ENCODE results near the gene TGFA. TPM values are rescaled to one million over a fixed set of nuclear protein-coding genes. Genes with fewer than 3 reads are reported as not detected.
A peak's percentile ranks its signal among the peaks of the same experiment; 100 is the strongest.

Gene TGFA
- total RNA-seq, 1 experiment from 2014 or later, result 50.1 TPM

- Histone ChIP-seq H3K9ac (ENCODE audit: low read length) (peak overlapping the region; percentile 61), H3K27me3 (ENCODE audit: insufficient read depth, low read length) (no peaks in the 10 kb centered on the region), H4K20me1 (ENCODE audit: insufficient read depth) (no peaks in the 10 kb centered on the region), H3K9me2 (ENCODE audit: insufficient read depth) (no peaks in the 10 kb centered on the region), H3K4me3 (replicated peaks in 1 of 2; ENCODE audit: low read depth in 1 of 2, low read length in 2 of 2) (peak overlapping the region; percentile 2 to 47; a peak in 3 of 4 replicates), H3K36me3 (ENCODE audit: control insufficient read depth in 1 of 2, insufficient read depth in 2 of 2, low read length in 2 of 2) (no peaks in the 10 kb centered on the region), H3K27ac (ENCODE audit: low read depth, low read length) (peak overlapping the region; percentile 81), H3K4me1 (ENCODE audit: control insufficient read depth in 1 of 2, insufficient read depth in 2 of 2, low read length in 2 of 2) (peaks cover 53 to 91% of the 10 kb centered on the region in 2 experiments), H3K79me2 (ENCODE audit: insufficient read depth, low read length) (peaks cover 83% of the 10 kb centered on the region), H3K4me2 (ENCODE audit: low read length) (peak overlapping the region; percentile 85), H2AFZ (ENCODE audit: low read depth, low read length, poor library complexity, severe bottlenecking) (no peak overlapping the region), H3K9me3 (ENCODE audit: control insufficient read depth in 1 of 2, insufficient read depth in 1 of 2, low read depth in 1 of 2, low read length in 2 of 2) (no peaks in the 10 kb centered on the region)
- ATAC-seq (peak; percentile 49), DNase-seq (ENCODE audit: low read depth, low spot score) (peak; percentile 22)
- ChIA-PET CTCF (interaction anchor here (0.9 kb wide), 1 partner anchor 27 kb away, joined by 4 read pairs; no protein-coding TSS in a partner anchor), RAD21 (ENCODE audit: low non-redundant PET in 1 of 2, low total read pairs in 2 of 2, uncharacterized antibody in 2 of 2, unreplicated experiment in 2 of 2) (no interaction called here), POLR2A (interaction anchor here (1.1 kb wide), 1 partner anchor 28 kb away, joined by 3 read pairs; no protein-coding TSS in a partner anchor)
- BruUV-seq (replicated peaks), result no TSS peak
- intact Hi-C loops (cut with micrococcal nuclease), result no loop called here
- TF ChIP-seq SP1 (IDR thresholded peaks at IDR 0.05; ENCODE audit: low read depth) (peak; percentile 59), ATF3 (IDR thresholded peaks at IDR 0.05) (no peak)
Measured at GRCh38 chr2:70525032-70525431, 28.6 kb downstream of the TGFA start.

GRCh38 chr2:70523996-70524965, 29.3 kb downstream of the TGFA start:
- H3K4me2 ChIP-seq (ENCODE audit: low read length), result peak overlapping the region; percentile 85
- BruUV-seq (replicated peaks), result no TSS peak
- intact Hi-C loops (cut with micrococcal nuclease), result no loop called here
- H4K20me1 ChIP-seq (ENCODE audit: insufficient read depth), result no peaks in the 10 kb centered on the region
- peaks cover 83% of the 10 kb centered on the region for H3K79me2 ChIP-seq (ENCODE audit: insufficient read depth, low read length)
- no peaks in the 10 kb centered on the region for H3K27me3 ChIP-seq (ENCODE audit: insufficient read depth, low read length)
- H3K9me2 ChIP-seq (ENCODE audit: insufficient read depth), result no peaks in the 10 kb centered on the region
- ChIA-PET POLR2A (interaction anchor here (1.1 kb wide), 1 partner anchor 27 kb away, joined by 3 read pairs; no protein-coding TSS in a partner anchor), CTCF (interaction anchor here (0.9 kb wide), 1 partner anchor 26 kb away, joined by 4 read pairs; no protein-coding TSS in a partner anchor), RAD21 (ENCODE audit: low non-redundant PET in 1 of 2, low total read pairs in 2 of 2, uncharacterized antibody in 2 of 2, unreplicated experiment in 2 of 2) (no interaction called here)
- no peak overlapping the region for H2AFZ ChIP-seq (ENCODE audit: low read depth, low read length, poor library complexity, severe bottlenecking)
- peak overlapping the region; percentile 81 for H3K27ac ChIP-seq (ENCODE audit: low read depth, low read length)
- peak; percentile 86 for DNase-seq (ENCODE audit: low read depth, low spot score)
- H3K9ac ChIP-seq (ENCODE audit: low read length), result peak overlapping the region; percentile 61
- peak; percentile 90 for ATAC-seq
- peaks cover 53 to 91% of the 10 kb centered on the region in 2 experiments for H3K4me1 ChIP-seq (ENCODE audit: control insufficient read depth in 1 of 2, insufficient read depth in 2 of 2, low read length in 2 of 2)
- no peaks in the 10 kb centered on the region for H3K36me3 ChIP-seq (ENCODE audit: control insufficient read depth in 1 of 2, insufficient read depth in 2 of 2, low read length in 2 of 2)
- no peaks in the 10 kb centered on the region for H3K9me3 ChIP-seq (ENCODE audit: control insufficient read depth in 1 of 2, insufficient read depth in 1 of 2, low read depth in 1 of 2, low read length in 2 of 2)
- peak overlapping the region; percentile 2 to 47; a peak in 3 of 4 replicates for H3K4me3 ChIP-seq (replicated peaks in 1 of 2; ENCODE audit: low read depth in 1 of 2, low read length in 2 of 2)
- TF ChIP-seq YY1 (IDR thresholded peaks at IDR 0.05; ENCODE audit: extremely low read depth, insufficient replicate concordance, low read depth, low read length) (peak; percentile 57), ZBTB33 (IDR thresholded peaks at IDR 0.05; ENCODE audit: extremely low read depth, insufficient replicate concordance, low read length) (peak; percentile 44), ELF1 (IDR thresholded peaks at IDR 0.05; ENCODE audit: borderline replicate concordance, low read depth) (no peak), EZH2phosphoT487 (IDR thresholded peaks at IDR 0.05; ENCODE audit: borderline replicate concordance) (no peak), POLR2A (IDR thresholded peaks at IDR 0.05; ENCODE audit: borderline replicate concordance, extremely low read depth, insufficient read depth, insufficient read length) (no peak), CBX3 (IDR thresholded peaks at IDR 0.05; ENCODE audit: low read depth) (peak; percentile 69; the same call in 1 of the 2 replicates), SP1 (IDR thresholded peaks at IDR 0.05; ENCODE audit: low read depth) (peak; percentile 89), REST (IDR thresholded peaks at IDR 0.05; ENCODE audit: low read depth) (no peak), POLR2AphosphoS5 (IDR thresholded peaks at IDR 0.05; ENCODE audit: low read depth, low read length) (no peak; the same call in none of the 2 replicates), EGR1 (IDR thresholded peaks at IDR 0.05; ENCODE audit: low read depth) (no peak)

All from HCT116 (cell line).